CD1c-positive myeloid dendritic cell (primary cell): ENCODE measurements around the gene MFAP3L.
A peak's percentile ranks its signal among the peaks of the same experiment; 100 is the strongest.

ENCODE experiments used
- DNase-seq: peaks from one replicate; pipeline ENCODE4 v3.0.0-alpha.2; 2016; ENCODE audit errors: extremely low spot score

Gene MFAP3L

GRCh38 chr4:169987327-169988228 is 38.6 kb downstream of the MFAP3L start:
- DNase-seq: no peak

- no peak for DNase-seq
Observed at GRCh38 chr4:169986369-169986768, 39.8 kb downstream of the MFAP3L start.

- no peak for DNase-seq
Observed at GRCh38 chr4:169985881-169986280, 40.3 kb downstream of the MFAP3L start.

GRCh38 chr4:169984745-169985144 is 41.5 kb downstream of the MFAP3L start:
- no peak for DNase-seq

DNA sequence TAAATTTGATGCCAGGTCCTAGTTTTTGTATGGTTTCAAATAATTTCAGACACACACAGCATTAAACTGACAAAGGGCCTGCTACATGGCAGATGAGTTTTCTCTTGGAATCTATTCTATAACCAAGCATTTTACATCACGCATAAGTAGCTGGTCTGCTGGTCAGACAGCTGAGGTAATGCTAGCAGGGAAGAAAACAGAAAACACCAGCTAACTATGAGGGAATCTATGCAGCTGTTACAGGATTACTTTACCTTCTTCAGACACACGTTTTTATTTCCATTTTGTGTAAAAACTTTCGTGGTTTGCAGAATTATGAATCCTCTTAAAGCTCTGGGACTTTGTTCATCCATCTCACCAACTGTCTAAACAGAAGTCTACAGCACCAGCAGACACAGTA is 42.0 kb downstream of the MFAP3L start:
- no peak for DNase-seq

- no peak for DNase-seq
Observed at GRCh38 chr4:169976951-169977350, 49.2 kb downstream of the MFAP3L start.

- no peak for DNase-seq
Observed at GRCh38 chr4:169975838-169976796, 50.1 kb downstream of the MFAP3L start.

GRCh38 chr4:169975131-169975837 is 50.9 kb downstream of the MFAP3L start:
- DNase-seq: no peak

DNA sequence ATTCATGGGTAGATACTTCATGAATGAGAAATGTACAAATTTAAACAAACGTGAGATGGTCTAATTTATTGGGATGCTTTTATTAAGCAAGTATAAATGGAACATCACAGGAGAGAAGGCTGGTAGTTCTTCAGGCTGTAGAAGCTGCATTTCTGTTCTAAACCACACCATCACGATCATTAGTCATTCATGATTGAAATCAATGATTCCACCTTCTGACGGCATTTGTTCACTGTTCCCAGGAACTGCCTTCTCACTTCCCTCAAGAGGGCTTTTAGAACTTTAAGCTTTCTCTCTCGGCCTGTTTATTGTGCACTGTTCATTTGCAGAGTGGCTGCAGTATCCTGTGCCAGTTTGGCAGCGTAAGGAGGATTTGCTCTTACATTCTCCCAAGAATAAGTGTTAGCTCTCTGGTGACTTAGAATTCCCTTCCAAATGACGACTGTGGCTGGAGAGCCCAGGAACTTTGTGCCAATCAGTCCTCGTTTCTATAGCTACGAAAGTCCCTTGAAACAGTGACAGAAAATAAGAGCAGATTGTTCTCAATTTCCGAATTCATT is 54.7 kb downstream of the MFAP3L start:
- no peak for DNase-seq

DNA sequence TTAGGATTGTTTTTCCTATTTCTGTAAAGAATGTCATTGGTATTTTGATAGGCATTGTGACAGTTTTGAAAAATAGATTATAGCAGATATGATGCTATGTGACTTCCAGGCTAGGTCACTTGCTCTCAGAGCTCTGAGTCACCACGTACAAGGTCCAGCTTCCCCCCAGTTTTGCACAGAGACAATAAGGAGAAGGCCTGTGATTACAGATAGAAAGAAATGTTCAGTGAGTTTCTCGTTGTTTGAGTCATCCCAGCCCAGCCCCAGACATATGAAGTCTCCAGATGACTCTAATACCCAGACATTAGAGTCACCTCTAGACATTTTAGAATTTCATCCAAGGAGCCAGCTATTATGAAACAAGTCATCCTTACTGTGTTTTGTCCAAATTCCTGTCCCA is 57.2 kb downstream of the MFAP3L start:
- DNase-seq: no peak

DNA sequence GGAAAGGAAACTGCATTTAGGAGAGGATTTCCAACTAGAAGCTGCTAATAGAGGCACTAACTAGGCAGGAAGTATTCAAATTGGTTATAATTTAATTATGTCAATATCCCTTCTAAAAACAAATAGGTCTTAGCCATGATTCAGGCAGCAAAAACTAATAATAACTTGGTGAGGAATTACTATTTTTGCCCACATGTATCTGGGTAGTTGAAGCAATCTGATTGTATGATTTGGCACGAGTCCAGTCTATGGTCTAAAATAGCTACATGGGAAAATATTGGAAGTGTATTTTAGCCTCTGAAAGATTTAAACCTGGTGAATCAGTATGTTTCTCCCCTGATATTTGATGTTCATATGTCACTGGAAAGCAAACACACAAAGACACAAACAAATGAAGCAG is 62.2 kb downstream of the MFAP3L start:
- no peak for DNase-seq

- no peak for DNase-seq
Observed at GRCh38 chr4:169959254-169959653, 66.9 kb downstream of the MFAP3L start.

- no peak for DNase-seq
Observed at GRCh38 chr4:169958629-169959028, 67.6 kb downstream of the MFAP3L start.

DNA sequence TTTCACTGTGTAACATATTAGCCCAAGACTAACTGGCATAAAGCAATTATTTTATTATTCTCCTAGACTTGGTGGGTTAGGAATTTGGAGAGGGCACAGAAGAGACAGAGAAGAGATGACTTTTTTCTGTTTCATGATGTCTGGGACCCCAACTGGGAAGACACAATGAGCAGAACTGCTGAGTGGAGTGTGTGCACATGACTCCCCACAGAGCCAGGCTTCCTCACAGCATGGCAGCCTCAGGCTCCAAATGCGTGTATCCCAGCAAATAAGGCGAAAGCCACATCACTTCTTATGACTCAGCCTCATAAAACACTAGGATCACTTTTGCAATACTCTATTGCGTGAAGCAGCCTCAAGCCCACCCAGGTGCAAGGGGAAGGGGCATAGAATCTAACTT is 68.4 kb downstream of the MFAP3L start:
- DNase-seq: no peak

- DNase-seq: no peak
Observed at GRCh38 chr4:169956091-169956843, 69.9 kb downstream of the MFAP3L start.

GRCh38 chr4:169955521-169955920 is 70.7 kb downstream of the MFAP3L start:
- DNase-seq: no peak

- DNase-seq: peak; percentile 89
Observed at GRCh38 chr4:169952236-169953002, 73.8 kb downstream of the MFAP3L start.

DNA sequence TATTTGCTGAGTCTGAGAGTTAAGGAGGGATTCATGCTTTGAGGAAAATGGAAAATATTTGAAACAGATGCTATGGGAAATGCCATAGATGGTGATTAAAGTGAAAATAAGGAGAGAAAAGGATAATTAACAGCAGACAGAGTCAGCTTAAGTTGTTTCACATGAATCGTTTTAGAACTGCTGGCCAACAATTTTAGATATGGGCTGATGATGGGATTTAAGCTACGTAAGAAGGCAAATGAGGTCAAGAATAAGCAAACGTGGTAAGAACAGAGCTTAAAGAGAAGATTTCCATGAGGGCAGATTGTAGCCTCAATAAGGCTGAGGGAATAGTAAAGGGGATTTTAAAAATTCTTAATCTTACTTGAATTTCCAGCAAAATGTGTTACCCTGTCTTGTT is 77.9 kb downstream of the MFAP3L start:
- DNase-seq: no peak

DNA sequence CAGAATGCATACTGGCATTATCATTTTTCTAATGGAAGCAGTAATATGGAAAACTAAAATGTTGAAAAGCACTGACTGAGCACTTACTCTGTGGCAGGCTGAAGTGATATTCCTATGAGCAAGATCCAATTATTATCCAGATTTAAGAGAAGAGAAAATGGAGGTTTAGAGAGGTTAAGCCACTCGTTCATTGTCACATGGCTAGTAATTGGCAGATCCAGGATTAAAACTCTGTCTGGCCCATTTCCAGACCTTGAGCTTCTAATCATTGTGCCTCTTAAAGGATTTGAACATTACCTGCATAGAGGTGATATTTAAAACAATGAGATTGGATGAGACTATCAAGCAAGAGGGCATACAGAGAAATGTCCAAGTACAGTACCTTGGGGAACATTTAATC is 80.6 kb downstream of the MFAP3L start:
- DNase-seq: no peak

GRCh38 chr4:169943601-169944000 is 82.6 kb downstream of the MFAP3L start:
- peak; percentile 21 for DNase-seq
